ENCODE measurements around the gene TTC39C.
A peak's percentile ranks its signal among the peaks of the same experiment; 100 is the strongest.

TTC39C gene

DNA sequence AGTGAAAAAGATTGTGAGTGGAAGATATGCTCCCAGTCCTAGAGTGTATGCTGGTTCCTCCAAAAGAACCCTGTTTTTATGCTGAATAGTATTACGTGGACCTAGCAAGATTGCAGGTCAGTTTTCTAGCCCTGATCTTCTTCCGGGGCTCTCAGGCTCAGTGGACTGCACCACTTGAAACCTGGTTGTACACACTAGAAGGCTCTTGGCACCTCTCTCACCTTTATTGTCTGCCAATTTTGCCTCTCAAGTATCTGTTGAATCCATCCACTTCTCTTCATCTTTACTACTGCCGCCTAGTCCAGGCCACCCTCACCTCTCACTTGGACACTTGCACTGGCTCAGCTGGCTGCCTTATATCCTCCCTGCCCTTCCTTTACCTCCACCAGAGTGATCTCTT is 16.8 kb downstream of the TTC39C start:
- TF ChIP-seq MYC (IDR thresholded peaks at IDR 0.05; ENCODE audit: low read depth, low read length): no peak
- TF ChIP-seq POLR2A (IDR thresholded peaks at IDR 0.05; ENCODE audit: extremely low read depth, insufficient read length): no peak
- no peak overlapping the region for H3K4me3 ChIP-seq (ENCODE audit: low read depth, low read length)
- DNase-seq (ENCODE audit: low read depth): no peak

DNA sequence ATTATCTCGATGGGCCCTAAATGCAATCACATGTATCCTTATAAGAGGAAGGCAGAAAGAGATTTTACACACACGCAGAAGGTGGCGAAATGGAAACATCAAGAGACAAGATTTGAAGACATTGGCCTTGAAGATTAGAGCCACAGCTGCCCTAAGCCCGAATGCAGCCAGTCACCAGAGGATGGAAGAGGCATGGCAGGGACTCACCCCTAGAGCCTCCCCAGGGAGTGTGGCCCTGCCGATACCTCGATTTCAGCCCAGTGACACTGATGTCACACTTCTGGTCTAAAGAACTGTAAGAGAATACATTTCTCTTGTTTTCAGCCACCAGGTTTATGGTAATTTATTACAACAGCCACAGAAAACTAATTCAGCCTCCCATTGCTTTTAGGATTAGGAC is 17.4 kb downstream of the TTC39C start:
- no peak for DNase-seq (ENCODE audit: low read depth)
- TF ChIP-seq, protein P1, sequence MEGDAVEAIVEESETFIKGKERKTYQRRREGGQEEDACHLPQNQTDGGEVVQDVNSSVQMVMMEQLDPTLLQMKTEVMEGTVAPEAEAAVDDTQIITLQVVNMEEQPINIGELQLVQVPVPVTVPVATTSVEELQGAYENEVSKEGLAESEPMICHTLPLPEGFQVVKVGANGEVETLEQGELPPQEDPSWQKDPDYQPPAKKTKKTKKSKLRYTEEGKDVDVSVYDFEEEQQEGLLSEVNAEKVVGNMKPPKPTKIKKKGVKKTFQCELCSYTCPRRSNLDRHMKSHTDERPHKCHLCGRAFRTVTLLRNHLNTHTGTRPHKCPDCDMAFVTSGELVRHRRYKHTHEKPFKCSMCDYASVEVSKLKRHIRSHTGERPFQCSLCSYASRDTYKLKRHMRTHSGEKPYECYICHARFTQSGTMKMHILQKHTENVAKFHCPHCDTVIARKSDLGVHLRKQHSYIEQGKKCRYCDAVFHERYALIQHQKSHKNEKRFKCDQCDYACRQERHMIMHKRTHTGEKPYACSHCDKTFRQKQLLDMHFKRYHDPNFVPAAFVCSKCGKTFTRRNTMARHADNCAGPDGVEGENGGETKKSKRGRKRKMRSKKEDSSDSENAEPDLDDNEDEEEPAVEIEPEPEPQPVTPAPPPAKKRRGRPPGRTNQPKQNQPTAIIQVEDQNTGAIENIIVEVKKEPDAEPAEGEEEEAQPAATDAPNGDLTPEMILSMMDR (IDR thresholded peaks at IDR 0.05; ENCODE audit: low read depth, low read length): no peak

DNA sequence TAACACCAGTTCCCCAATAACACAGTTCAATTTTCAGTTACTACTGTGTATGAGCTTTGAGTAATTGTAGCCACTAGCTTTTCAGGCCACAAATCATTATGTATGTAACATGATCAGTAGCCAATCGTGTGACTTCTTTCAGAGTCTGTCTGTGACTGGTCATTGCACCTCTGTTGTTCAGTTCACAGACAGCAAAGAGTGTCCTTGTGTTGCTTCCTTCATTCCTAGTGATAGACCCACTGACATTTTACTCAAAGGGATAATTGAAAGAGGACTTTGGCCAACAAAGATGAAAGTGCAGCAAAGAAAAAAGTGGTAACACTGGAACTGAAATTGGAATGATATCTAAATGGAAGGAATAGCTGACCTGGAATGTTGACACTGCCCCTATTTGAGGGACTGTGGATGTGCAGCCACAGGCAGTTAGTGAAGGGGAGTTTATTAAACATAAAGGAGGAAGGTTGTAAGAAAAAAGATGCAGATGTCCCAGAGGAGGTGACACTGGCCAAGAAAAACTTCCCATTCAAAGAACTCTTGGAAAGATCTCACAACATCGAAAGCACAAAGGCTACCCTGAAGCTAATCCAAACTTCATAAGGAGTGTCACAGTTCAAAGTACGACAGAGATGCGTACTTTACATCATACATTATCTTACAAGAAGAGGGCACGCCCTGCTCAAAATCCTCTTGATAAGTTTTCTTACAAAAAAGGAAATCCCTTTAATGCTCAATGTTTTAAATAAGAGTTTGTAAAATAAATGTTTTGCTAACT is 19.3 kb downstream of the TTC39C start:
- DNase-seq (ENCODE audit: low read depth): no peak
- TF ChIP-seq, protein P2, sequence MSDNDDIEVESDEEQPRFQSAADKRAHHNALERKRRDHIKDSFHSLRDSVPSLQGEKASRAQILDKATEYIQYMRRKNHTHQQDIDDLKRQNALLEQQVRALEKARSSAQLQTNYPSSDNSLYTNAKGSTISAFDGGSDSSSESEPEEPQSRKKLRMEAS (IDR thresholded peaks at IDR 0.05; ENCODE audit: low read depth, low read length): no peak
- TF ChIP-seq POLR2A (IDR thresholded peaks at IDR 0.05; ENCODE audit: extremely low read depth, insufficient read length) (no peak), MYC (IDR thresholded peaks at IDR 0.05; ENCODE audit: low read depth, low read length) (no peak)
- TF ChIP-seq, protein P1 (IDR thresholded peaks at IDR 0.05; ENCODE audit: low read depth, low read length): no peak

More for the DNA sequence above, 17.4 kb downstream of the TTC39C start:
- H3K4me3 ChIP-seq (ENCODE audit: low read depth, low read length): no peak overlapping the region

DNA sequence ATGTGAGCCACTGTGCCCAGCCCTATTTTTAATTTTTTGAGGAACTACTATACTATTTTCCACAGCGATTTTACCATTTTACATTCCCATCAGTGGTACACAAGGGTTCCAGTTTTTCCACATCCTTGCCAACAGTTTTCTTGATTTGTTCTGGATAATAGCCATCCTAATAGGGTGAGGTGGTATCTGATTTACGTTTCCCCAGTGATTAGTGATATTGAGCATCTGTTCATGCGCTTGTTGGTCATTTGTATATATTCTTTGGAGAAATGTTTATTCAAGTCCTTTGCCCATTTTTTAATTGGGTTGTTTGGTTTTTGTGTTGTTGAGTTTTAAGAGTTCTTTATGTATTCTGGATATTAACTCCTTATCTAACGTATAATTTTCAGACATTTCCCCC is 20.8 kb downstream of the TTC39C start:
- DNase-seq (ENCODE audit: low read depth): no peak
- TF ChIP-seq, protein P1 (IDR thresholded peaks at IDR 0.05; ENCODE audit: low read depth, low read length): no peak
- TF ChIP-seq POLR2A (IDR thresholded peaks at IDR 0.05; ENCODE audit: extremely low read depth, insufficient read length): no peak
- TF ChIP-seq, protein P2 (IDR thresholded peaks at IDR 0.05; ENCODE audit: low read depth, low read length): no peak
- no peak for TF ChIP-seq MYC (IDR thresholded peaks at IDR 0.05; ENCODE audit: low read depth, low read length)
- H3K4me3 ChIP-seq (ENCODE audit: low read depth, low read length): no peak overlapping the region

More for the DNA sequence above, 19.3 kb downstream of the TTC39C start:
- no peak overlapping the region for H3K4me3 ChIP-seq (ENCODE audit: low read depth, low read length)

DNA sequence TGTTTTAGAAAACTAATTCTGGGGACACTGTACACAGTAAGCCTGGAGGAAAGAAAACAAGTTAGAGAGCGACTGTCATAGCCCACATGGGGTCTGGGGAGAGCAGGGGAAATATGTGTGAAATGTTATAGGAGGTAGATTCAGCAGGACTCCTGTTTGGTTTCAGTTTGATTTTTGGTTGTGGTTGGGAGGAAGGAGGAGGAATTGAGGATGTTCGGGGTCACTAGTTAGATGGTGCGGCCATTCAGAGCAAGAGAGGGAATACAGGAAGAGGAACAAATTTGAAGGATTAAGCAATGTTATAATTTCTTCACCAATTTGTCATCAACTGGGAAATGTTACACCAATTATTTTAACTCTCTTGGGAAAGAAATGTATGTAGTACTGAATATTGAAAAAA is 25.1 kb downstream of the TTC39C start:
- no peak overlapping the region for H3K4me3 ChIP-seq (ENCODE audit: low read depth, low read length)
- DNase-seq (ENCODE audit: low read depth): peak; percentile 72
- TF ChIP-seq, protein P2 (IDR thresholded peaks at IDR 0.05; ENCODE audit: low read depth, low read length): no peak
- TF ChIP-seq POLR2A (IDR thresholded peaks at IDR 0.05; ENCODE audit: extremely low read depth, insufficient read length) (no peak), MYC (IDR thresholded peaks at IDR 0.05; ENCODE audit: low read depth, low read length) (no peak)
- TF ChIP-seq, protein P1 (IDR thresholded peaks at IDR 0.05; ENCODE audit: low read depth, low read length): no peak

DNA sequence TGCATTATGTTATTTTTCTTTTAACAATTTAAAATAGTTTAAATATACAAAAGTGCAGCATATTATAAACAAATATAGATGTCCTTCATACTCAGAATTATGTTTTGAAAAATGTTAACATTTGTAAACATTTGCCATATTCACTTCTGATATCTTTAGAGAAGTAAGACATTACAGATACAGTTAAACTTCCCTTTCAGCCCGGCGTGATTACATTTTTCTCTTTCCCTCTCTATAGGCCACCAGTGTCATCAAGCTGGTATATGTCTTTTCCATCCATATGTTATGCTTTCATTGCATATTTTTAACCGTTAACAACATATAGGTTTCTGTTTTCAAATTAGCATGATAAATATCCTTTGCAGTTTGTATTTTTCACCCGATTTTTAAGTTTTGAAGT is 27.1 kb downstream of the TTC39C start:
- H3K4me3 ChIP-seq (ENCODE audit: low read depth, low read length): no peak overlapping the region
- TF ChIP-seq, protein P2 (IDR thresholded peaks at IDR 0.05; ENCODE audit: low read depth, low read length): no peak
- TF ChIP-seq, protein P1 (IDR thresholded peaks at IDR 0.05; ENCODE audit: low read depth, low read length): no peak
- TF ChIP-seq POLR2A (IDR thresholded peaks at IDR 0.05; ENCODE audit: extremely low read depth, insufficient read length) (no peak), MYC (IDR thresholded peaks at IDR 0.05; ENCODE audit: low read depth, low read length) (no peak)
- no peak for DNase-seq (ENCODE audit: low read depth)

All from NB4 (cell line).